Measurements from ENCODE around the gene TUBB3. TPM values are rescaled to one million over a fixed set of nuclear protein-coding genes. Genes with fewer than 3 reads are reported as not detected.

Gene TUBB3
- total RNA-seq, 1 donor from 2014 or later, result 3,960 TPM

- H3K9me3 Mint-ChIP-seq (ENCODE audit: unreplicated experiment), result peaks cover 3% of the 10 kb centered on the region
- H3K27me3 Mint-ChIP-seq (ENCODE audit: unreplicated experiment), result peaks cover 2% of the 10 kb centered on the region
- H3K4me1 Mint-ChIP-seq (ENCODE audit: low read depth, unreplicated experiment), result no peaks in the 10 kb centered on the region
- no peaks in the 10 kb centered on the region for H3K36me3 Mint-ChIP-seq (ENCODE audit: unreplicated experiment)
- H3K4me3 Mint-ChIP-seq (ENCODE audit: unreplicated experiment), result no peak overlapping the region
- TF ChIP-seq CTCF (IDR thresholded peaks at IDR 0.05; ENCODE audit: partially characterized antibody, unreplicated experiment), result no peak
- no peak for DNase-seq
- no peak overlapping the region for H3K27ac Mint-ChIP-seq (ENCODE audit: unreplicated experiment)
Measured at GRCh38 chr16:89892055-89892630, 31.0 kb upstream of the TUBB3 start.

- Mint-ChIP-seq H3K27me3 (ENCODE audit: unreplicated experiment) (peaks cover 4% of the 10 kb centered on the region), H3K4me1 (ENCODE audit: low read depth, unreplicated experiment) (no peaks in the 10 kb centered on the region), H3K9me3 (ENCODE audit: unreplicated experiment) (peaks cover 7% of the 10 kb centered on the region), H3K36me3 (ENCODE audit: unreplicated experiment) (no peaks in the 10 kb centered on the region), H3K4me3 (ENCODE audit: unreplicated experiment) (no peak overlapping the region), H3K27ac (ENCODE audit: unreplicated experiment) (no peak overlapping the region)
- no peak for TF ChIP-seq CTCF (IDR thresholded peaks at IDR 0.05; ENCODE audit: partially characterized antibody, unreplicated experiment)
- DNase-seq, result no peak
Measured at GRCh38 chr16:89892635-89893034, 30.5 kb upstream of the TUBB3 start.

- Mint-ChIP-seq H3K36me3 (ENCODE audit: unreplicated experiment) (peaks cover 3% of the 10 kb centered on the region), H3K4me1 (ENCODE audit: low read depth, unreplicated experiment) (no peaks in the 10 kb centered on the region), H3K9me3 (ENCODE audit: unreplicated experiment) (peaks cover 9% of the 10 kb centered on the region), H3K27ac (ENCODE audit: unreplicated experiment) (no peak overlapping the region), H3K27me3 (ENCODE audit: unreplicated experiment) (peaks cover 4% of the 10 kb centered on the region), H3K4me3 (ENCODE audit: unreplicated experiment) (no peak overlapping the region)
- no peak for TF ChIP-seq CTCF (IDR thresholded peaks at IDR 0.05; ENCODE audit: partially characterized antibody, unreplicated experiment)
- DNase-seq, result no peak
Measured at GRCh38 chr16:89893642-89894548, 29.2 kb upstream of the TUBB3 start.

- Mint-ChIP-seq H3K4me3 (ENCODE audit: unreplicated experiment) (no peak overlapping the region), H3K4me1 (ENCODE audit: low read depth, unreplicated experiment) (no peaks in the 10 kb centered on the region), H3K27me3 (ENCODE audit: unreplicated experiment) (peaks cover 2% of the 10 kb centered on the region), H3K27ac (ENCODE audit: unreplicated experiment) (no peak overlapping the region), H3K9me3 (ENCODE audit: unreplicated experiment) (peaks cover 15% of the 10 kb centered on the region), H3K36me3 (ENCODE audit: unreplicated experiment) (peaks cover 5% of the 10 kb centered on the region)
- no peak for DNase-seq
- TF ChIP-seq CTCF (IDR thresholded peaks at IDR 0.05; ENCODE audit: partially characterized antibody, unreplicated experiment), result no peak
Measured at GRCh38 chr16:89895482-89896250, 27.5 kb upstream of the TUBB3 start.

Measured in glutamatergic neuron (in vitro differentiated cells).